MG63 (cell line): ENCODE data around the gene PDK2. TPM values are rescaled to one million over a fixed set of nuclear protein-coding genes. Genes with fewer than 3 reads are reported as not detected.

Source experiments
- DNase-seq: peaks from one replicate; pipeline ENCODE4 v3.0.0-alpha.2; 2020
- H3K27me3 ChIP-seq: fragments of 250-450 bp; sonication (Bioruptor Pico); 2 replicates; pipeline ENCODE4 v1.5.1; 2020; ENCODE audit warnings: mild to moderate bottlenecking, moderate library complexity
- H3K36me3 ChIP-seq: fragments of 250-450 bp; sonication (Bioruptor Pico); 2 replicates; pipeline ENCODE4 v1.5.1; 2020; ENCODE audit warnings: mild to moderate bottlenecking, moderate library complexity
- H3K4me3 ChIP-seq: fragments of 250-450 bp; sonication (Bioruptor Pico); 2 replicates; pipeline ENCODE4 v1.5.1; 2020; ENCODE audit warnings: mild to moderate bottlenecking, moderate library complexity
- H3K9me3 ChIP-seq: fragments of 250-450 bp; sonication (Bioruptor Pico); 2 replicates; pipeline ENCODE4 v1.5.1; 2020; ENCODE audit warnings: mild to moderate bottlenecking, moderate library complexity
- total RNA-seq: library from RNA; depleted of rRNA; stranded (reverse); fragments of >200 nt; shearing (Covaris generic); gene quantifications from 2 replicates; pipeline ENCODE4 v1.2.3, GENCODE V29; 2014; ENCODE audit warnings: low replicate concordance

PDK2 gene
- total RNA-seq, 1 experiment from 2014 or later = 25.8 TPM

DNA sequence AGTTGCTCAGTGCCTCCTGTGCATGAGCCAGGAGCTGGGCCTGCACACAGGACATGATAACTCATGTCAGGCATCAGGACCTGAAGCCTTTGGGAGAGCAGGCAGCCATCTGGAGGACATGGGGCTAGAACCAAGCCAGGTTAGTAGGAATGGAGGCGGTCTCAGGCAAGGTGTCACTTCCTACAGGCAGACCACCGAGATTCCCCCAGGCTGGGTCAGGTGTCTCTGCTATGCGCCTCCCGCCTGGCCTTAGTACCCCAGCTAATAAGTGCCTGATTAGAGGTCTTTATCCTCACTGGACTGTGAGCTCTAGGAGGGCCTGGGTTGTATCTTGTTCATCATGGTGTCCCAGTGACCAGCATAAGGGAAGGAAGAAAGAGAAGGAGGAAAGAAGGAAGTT lies 19.2 kb downstream of the PDK2 start:
- no peaks in the 10 kb centered on the region for H3K9me3 ChIP-seq
- H3K36me3 ChIP-seq = no peaks in the 10 kb centered on the region; the same call in 1 of the 2 replicates
- DNase-seq = no peak
- H3K4me3 ChIP-seq = no peak overlapping the region
- H3K27me3 ChIP-seq = 0 out of 2 replicates have a peak, but pooled peaks cover 2% of the 10 kb centered on the region

- no peak overlapping the region for H3K4me3 ChIP-seq
- no peaks in the 10 kb centered on the region for H3K9me3 ChIP-seq
- DNase-seq = no peak
- 0 out of 2 replicates have a peak, but pooled peaks cover 2% of the 10 kb centered on the region for H3K27me3 ChIP-seq
- no peaks in the 10 kb centered on the region; the same call in 1 of the 2 replicates for H3K36me3 ChIP-seq
Measured at GRCh38 chr17:50114849-50115357, 19.8 kb downstream of the PDK2 start.

DNA sequence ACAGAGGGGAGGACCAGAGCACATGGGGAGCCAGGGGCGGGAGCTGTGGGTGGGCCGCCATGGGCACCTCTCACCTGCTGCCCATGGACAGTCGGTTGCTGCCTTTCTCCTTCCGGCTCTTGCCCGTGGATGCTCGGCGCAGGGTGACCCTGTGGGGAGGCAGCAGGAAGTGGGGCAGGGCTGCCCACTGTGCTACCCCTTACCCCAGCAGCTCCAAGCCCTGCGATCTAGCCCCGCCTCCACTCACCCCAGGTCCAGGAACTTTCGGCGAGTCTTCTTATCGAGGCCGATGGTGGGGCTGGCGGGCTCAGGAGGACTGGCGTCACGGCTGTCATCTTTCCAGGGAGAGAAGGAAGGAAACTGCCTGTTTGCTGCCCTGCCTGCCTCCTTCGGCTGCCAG lies 20.6 kb downstream of the PDK2 start:
- Histone ChIP-seq H3K9me3 (no peaks in the 10 kb centered on the region), H3K36me3 (no peaks in the 10 kb centered on the region; the same call in 1 of the 2 replicates), H3K27me3 (0 out of 2 replicates have a peak, but pooled peaks cover 2% of the 10 kb centered on the region), H3K4me3 (no peak overlapping the region)
- no peak for DNase-seq

DNA sequence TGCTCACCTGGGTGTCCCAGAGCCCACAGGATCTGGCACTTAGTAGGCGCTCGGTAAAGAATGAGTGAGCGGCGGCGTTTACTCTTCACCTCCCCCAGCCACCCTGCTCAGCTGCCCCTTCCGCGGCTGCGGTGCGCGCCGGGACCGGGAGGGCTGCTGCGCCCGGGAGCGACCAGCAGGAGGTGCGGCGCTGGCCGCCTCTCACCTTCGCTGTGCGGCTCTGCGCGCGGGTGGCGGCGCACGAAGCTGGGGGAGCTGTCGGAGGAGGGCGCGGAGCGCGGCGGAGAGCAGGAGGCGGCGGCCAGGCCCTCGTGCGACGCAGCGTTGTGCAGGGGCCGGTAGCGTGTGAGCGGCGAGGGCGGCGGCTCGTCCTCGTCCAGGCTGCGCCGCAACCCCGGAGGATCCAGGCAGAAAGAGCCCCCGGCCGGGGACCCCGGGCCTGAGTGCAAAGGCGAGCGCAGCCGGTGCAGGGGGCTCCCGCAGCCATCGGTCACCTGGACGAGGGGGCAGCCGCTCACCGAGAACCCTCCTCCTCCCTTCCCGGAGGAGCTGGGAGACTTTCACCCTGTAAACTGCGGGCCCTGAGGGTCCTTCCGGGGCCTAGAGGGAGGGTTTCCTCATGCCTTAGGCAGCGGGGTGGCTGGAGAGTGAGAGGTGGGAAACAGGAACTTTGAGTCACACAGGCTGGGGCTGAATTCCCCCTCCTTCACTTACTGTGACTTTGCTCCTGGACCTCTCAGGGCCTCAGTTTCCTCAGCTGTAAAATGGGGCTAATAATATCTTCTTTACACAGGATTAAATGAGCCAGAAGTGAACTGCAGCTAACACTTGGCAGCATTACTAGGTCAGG lies 22.3 kb downstream of the PDK2 start:
- Histone ChIP-seq H3K9me3 (no peaks in the 10 kb centered on the region), H3K36me3 (no peaks in the 10 kb centered on the region), H3K4me3 (no peak overlapping the region), H3K27me3 (0 out of 2 replicates have a peak, but pooled peaks cover 2% of the 10 kb centered on the region)
- no peak for DNase-seq

GRCh38 chr17:50118076-50118827 lies 23.1 kb downstream of the PDK2 start:
- Histone ChIP-seq H3K36me3 (no peaks in the 10 kb centered on the region), H3K9me3 (no peaks in the 10 kb centered on the region), H3K27me3 (0 out of 2 replicates have a peak, but pooled peaks cover 2% of the 10 kb centered on the region), H3K4me3 (no peak overlapping the region)
- no peak for DNase-seq

DNA sequence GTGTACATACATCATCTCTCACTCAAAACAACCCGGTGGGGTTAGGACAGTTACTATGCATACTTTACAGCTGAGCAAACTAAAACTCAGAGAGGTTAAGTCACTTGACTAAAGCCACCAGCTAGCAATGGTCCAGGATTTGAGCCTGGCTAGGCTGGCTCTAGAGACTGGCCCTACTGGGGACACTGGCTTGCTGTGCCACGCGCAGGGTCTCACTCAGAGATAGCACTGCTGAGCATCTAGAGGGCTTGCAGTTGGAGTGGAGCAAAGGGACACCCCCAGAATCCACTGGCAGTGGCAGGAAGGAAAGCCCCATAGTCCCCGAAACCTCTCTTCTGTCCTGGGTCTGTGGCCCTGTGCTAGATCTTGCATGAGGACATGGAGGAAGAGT lies 23.7 kb downstream of the PDK2 start:
- DNase-seq = no peak
- no peaks in the 10 kb centered on the region for H3K36me3 ChIP-seq
- H3K4me3 ChIP-seq = no peak overlapping the region
- no peaks in the 10 kb centered on the region for H3K9me3 ChIP-seq
- H3K27me3 ChIP-seq = 0 out of 2 replicates have a peak, but pooled peaks cover 2% of the 10 kb centered on the region

DNA sequence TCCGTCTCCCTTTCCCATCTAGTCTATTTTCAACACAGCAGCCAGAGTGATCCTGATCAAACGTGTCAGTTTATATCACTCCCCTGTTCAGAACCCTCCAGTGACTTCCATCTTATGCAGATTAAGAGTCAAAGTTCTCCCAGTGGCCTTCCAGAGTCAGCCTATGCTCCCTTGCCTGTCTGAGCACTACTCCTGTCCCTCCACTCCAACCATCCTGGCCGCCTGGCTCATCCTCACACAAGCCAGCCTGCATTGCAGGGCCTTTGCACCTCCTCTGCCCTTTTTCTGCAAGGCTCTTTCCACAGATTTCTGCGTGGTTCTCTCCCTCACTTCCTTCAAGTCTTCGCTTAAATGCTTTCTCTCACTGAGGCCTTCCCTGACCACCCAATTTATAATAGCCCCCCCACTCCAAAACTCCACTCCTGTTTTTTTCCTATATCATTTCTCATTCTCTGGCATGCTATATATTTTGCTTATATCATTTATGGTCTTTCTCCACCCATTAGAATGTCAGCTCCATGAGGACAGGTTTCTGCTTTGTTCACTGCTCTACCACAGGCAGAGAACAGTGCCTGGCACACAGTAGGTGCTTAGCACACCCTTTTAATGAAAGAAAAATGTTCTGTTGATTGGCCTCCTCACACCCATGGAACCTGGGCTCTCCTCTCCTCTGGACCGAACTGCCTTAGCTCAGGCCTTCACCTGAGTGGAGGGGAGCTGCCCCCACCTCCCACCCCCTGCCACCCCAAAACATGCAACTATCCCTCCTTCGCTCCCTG lies 25.5 kb downstream of the PDK2 start:
- DNase-seq = no peak
- Histone ChIP-seq H3K27me3 (0 out of 2 replicates have a peak, but pooled peaks cover 2% of the 10 kb centered on the region), H3K36me3 (no peaks in the 10 kb centered on the region), H3K9me3 (no peaks in the 10 kb centered on the region), H3K4me3 (no peak overlapping the region)

DNA sequence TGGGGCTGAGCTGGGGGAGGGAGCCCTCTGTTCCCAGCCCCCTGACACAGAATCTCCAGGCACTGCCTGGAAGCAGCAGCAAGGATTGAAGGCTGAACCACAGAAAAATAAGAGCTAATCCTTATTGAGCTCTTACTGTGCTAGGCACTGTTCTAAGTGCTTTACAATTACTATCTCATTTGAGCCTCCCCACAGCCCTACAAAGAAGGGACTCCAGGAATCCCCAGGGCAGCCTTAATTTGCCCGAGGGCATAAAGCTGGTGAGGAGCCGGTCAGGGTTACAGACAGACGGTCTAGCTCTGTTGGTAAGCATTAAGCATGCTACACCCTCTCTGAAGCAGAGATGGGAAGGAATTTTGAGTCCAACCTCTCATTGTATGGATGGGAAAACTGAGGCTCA lies 27.8 kb downstream of the PDK2 start:
- no peak overlapping the region for H3K4me3 ChIP-seq
- DNase-seq = no peak
- no peaks in the 10 kb centered on the region for H3K9me3 ChIP-seq
- H3K27me3 ChIP-seq = 0 out of 2 replicates have a peak, but pooled peaks cover 2% of the 10 kb centered on the region
- no peaks in the 10 kb centered on the region for H3K36me3 ChIP-seq

DNA sequence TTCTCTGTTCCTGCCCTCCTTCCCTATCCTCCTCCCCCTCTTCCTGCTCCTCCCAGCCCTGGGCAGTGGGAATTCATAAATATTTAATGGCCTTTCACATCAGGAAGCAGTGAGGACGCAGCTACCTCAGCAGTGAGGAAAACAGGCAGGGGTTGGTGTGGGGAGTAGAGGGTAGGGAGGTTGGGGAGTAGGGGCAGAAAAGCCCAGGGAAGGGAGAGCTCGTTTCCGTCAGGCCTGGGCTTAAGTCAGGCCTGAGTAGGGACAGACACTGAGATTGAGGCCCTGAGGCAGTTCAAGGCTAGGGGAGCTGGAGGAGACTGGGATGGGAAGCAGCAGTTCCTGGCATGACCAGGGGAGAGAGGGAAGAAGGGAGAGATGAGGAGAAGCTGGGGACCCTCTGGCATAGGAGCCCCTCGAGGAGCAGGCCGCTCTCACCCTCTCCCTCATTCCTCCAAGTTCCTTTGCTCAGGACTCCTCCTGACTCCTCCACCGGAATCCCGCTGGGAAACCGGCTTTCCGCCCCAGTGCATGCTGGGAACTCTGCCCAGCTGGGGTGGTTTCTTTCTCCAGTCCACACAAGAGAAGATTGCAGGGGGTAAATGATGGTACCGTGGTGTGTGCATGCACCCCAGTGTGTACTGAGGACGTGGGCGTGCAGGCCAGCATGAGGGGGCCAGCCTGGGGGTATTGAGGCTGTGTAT lies 28.6 kb downstream of the PDK2 start:
- DNase-seq = peak; percentile 45
- no peaks in the 10 kb centered on the region for H3K36me3 ChIP-seq
- no peaks in the 10 kb centered on the region for H3K27me3 ChIP-seq
- H3K4me3 ChIP-seq = no peak overlapping the region
- H3K9me3 ChIP-seq = no peaks in the 10 kb centered on the region

GRCh38 chr17:50125420-50125997 lies 30.4 kb downstream of the PDK2 start:
- no peaks in the 10 kb centered on the region for H3K9me3 ChIP-seq
- DNase-seq = no peak
- no peaks in the 10 kb centered on the region for H3K27me3 ChIP-seq
- no peaks in the 10 kb centered on the region for H3K36me3 ChIP-seq
- H3K4me3 ChIP-seq = no peak overlapping the region

GRCh38 chr17:50127697-50128361 lies 32.7 kb downstream of the PDK2 start:
- Histone ChIP-seq H3K36me3 (peaks cover 8% of the 10 kb centered on the region), H3K4me3 (no peak overlapping the region), H3K9me3 (no peaks in the 10 kb centered on the region), H3K27me3 (no peaks in the 10 kb centered on the region)
- DNase-seq = no peak

DNA sequence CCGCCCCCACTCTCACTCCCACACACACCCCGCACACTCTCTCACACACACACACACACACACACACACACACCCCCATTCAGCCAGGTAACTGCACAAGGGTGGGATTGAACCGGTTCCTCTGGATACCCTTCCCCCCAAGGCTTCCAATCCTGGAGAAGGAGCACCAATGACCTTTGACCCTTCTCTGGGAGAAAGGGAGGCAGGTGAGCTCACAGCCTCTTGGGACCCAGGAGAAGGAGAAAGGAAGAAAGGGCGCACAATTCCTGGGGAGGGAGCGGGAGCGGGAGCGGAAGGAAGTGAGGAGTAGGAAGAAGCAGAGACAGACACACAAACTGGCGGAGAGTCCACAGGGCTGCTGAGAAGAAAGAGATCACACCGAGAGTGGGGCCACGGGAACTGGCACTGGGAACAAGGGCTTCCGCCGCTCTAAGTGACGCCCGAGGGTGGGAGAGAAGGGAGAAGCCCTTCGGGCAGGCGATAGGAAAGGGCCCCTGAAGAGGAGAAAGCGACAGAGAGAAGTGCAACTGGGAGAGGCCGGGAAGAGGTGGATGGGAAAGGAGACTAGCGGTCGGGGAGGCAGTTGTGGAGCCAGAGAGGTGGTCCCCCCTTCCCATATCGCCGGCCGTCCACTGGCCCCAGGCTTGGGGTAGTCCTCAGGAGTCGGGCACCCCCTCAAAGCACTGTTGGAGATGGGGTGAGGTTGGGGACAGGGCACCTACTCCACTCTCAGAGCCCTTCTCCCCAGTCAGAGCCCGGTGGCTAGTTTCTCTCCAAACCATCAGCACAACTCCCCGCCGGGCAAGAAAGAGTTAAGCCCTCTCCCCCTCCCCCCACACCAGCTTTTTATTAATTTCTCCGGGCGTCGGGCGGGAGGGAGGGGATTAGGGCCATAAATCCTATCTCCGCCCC lies 33.5 kb downstream of the PDK2 start:
- no peak for DNase-seq
- H3K4me3 ChIP-seq = no peak overlapping the region
- no peaks in the 10 kb centered on the region for H3K9me3 ChIP-seq
- no peaks in the 10 kb centered on the region for H3K27me3 ChIP-seq
- peaks cover 12% of the 10 kb centered on the region for H3K36me3 ChIP-seq

DNA sequence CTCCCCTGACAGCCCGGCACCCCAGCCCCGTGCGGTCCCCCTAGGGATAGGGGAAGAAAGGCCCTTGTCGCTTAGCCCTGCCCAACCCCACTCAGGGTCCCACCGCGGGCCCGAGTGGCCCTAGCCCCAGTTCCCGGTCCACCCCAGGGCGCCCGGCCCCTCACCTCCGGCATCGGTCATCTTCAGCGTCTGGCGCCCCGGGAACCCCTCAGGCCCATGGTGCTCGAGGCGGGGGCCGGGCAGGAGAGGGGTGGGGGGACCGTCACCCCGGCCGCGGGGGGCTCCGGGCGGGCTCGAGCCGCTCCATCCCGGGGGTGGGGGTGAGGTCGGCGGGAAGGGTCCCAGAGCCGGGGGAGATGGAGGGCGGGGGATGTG lies 34.2 kb downstream of the PDK2 start:
- peaks cover 17% of the 10 kb centered on the region for H3K36me3 ChIP-seq
- no peak for DNase-seq
- no peaks in the 10 kb centered on the region for H3K9me3 ChIP-seq
- H3K27me3 ChIP-seq = no peaks in the 10 kb centered on the region
- H3K4me3 ChIP-seq = no peak overlapping the region

DNA sequence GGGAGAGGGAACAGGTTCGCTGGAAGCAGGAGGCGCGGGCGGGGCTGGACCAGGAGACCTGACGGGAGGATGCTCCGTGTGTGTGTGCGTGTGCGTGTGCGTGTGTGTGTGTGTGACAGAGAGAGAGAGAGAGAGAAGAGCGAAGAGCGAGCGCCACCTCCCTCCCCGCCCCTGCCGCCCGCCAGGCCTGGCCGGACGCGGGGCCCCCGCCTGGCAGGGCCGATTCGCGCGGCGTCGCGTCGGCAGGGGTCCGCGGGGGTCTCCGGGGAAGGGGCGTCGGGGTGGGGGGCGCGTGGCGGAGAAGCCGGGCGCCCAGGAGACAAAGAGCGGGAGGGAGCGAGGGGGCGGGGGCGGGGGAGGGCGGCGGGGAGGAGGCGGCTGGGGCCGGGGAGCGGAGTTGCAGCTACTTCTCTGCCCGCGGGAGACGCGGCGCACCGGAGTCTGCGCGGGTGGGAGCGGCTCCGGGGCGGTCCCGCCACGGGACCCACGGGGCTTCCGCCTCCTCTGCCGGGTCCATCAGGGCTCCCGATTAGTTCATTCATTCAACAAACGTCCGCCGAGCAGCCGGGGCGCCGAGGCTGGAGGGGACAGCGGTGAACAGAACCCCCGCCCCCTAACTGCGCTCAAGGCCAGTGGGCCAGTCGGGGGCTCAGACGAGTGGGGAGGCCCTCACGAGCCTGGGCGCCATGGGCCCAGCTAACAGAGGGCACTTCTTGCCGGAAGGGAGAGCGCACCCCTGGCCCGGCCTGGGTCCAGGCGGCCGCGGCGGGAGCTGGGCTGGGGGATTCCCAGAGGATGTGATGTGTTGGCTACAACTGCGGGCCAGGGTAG lies 34.8 kb downstream of the PDK2 start, which contains the start of gene SAMD14:
TSS of gene SAMD14 (minus strand) at position 433 of the 831 bp plus-strand sequence. CDS start 5,201 bp downstream, outside the sequence.
- peak; percentile 39 for DNase-seq
- peaks cover 22% of the 10 kb centered on the region for H3K36me3 ChIP-seq
- H3K4me3 ChIP-seq = peak within 1 kb of the TSS; percentile 31
- H3K27me3 ChIP-seq = no peaks in the 10 kb centered on the region
- H3K9me3 ChIP-seq = no peaks in the 10 kb centered on the region
